HG03342 (cell line): ENCODE measurements around the gene DCDC2B.

ENCODE experiments used
- ATAC-seq: cut with Tn5 transposase; IDR thresholded peaks from one replicate; pipeline ENCODE4 v1.9.1; 2021; ENCODE audit warnings: mild to moderate bottlenecking, moderate library complexity; ENCODE audit not compliant: unreplicated experiment

Gene DCDC2B

GRCh38 chr1:32195972-32196823, 12.7 kb upstream of the DCDC2B start:
- no peak for ATAC-seq

GRCh38 chr1:32197074-32197473, 11.8 kb upstream of the DCDC2B start:
- no peak for ATAC-seq

GRCh38 chr1:32197837-32198236, 11.1 kb upstream of the DCDC2B start:
- no peak for ATAC-seq

DNA sequence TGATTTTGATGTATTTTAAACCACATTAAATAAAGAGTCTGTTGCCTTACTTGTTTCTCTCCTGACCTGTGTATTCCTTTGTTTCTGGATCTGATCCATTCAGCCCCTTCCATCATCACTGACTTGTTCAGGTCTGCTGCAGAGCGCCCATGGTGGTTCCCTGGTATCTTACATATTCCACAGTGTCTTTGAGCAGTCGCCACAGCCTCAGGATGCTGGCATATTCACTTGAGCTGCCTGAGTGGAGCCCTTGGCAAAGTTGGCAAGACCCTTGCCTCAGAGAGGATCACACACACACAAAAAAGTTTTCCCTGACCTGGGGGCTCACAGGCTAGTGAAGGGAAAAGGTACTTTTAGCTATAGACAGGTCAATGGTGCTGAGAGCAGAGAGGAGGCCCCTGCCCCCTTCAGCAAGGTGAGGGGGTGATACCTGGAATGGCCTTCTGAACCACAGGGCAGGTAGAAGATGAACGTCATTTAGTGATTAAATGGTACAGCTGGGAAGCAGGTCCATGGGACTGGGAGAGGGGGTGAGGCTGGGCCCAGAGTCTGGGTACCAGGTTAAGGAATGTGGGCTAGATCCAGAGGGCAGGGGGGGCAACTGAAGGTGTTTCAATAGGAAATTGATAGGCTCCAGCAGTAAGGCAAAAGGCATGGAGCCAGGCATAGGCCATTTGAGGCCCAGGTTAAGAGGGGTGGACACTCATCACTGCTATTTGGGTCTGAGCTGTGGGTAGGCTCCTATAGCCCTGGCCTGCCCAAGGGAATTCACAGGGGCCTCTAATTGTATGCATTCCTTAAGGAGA, 10.4 kb upstream of the DCDC2B start:
- ATAC-seq: no peak

DNA sequence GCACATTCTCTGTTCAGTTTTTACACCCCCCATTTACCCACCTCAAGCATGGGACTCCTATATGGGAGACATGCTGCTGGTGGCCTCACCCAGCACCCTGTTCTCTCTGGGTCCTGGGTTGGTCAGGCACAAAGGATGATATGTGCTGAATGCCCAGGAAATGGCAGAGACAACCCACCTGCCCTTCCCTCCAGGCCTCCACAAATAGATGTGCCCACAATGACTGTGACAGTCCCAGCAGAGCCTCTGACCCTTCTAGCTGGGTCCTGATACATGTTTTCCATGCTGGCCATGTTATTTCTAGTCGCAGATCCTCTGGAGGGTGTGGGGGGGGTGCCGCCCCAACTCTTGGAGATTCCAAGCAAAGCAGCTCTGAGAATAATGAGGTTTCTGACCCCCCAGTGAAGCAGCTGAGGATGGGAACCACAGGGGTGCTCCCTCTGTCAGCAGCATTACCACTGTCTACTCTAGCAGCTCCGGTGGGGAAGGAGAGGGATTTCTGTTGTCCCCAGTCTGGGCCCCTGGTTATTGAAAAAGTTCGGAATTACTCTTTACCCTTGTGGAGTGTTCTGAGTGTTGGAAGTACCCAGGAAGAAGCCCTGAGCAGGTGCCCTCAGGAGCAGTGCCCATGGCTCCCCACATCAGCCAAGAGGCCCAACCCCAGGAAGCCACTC, 9.7 kb upstream of the DCDC2B start:
- no peak for ATAC-seq

DNA sequence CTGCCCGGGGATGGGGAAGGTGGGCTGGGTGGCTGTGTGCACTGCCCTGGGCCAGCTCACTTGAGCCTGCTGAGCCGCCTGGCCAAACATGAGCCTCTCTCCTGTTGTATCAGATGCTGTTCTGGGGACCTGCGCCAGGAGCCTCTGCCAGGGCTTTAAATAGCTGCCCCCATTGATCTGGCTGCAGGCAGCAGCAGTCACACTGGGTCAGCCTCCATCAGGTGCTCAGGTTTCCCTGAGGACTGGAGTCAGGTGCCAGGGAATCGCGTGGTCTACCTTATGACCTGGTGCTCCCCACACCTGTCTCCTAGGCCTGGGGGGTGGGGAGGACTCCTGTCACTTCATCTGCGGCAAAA, 9.2 kb upstream of the DCDC2B start:
- no peak for ATAC-seq

GRCh38 chr1:32200226-32201010, 8.5 kb upstream of the DCDC2B start, which contains the start of gene CCDC28B:
TSS of gene CCDC28B (plus strand) at chr1:32200595. CDS start at chr1:32201936, 1,341 bp downstream.
- no peak for ATAC-seq

GRCh38 chr1:32201011-32201855, 7.7 kb upstream of the DCDC2B start:
- peak; percentile 33 for ATAC-seq

GRCh38 chr1:32204943-32205361, 3.9 kb upstream of the DCDC2B start:
- ATAC-seq: no peak

GRCh38 chr1:32205401-32206370, 3.2 kb upstream of the DCDC2B start, which contains the start of gene IQCC:
TSS of gene IQCC (plus strand) at chr1:32205671. CDS start at chr1:32205682, 11 bp downstream.
- peak; percentile 59 for ATAC-seq

DNA sequence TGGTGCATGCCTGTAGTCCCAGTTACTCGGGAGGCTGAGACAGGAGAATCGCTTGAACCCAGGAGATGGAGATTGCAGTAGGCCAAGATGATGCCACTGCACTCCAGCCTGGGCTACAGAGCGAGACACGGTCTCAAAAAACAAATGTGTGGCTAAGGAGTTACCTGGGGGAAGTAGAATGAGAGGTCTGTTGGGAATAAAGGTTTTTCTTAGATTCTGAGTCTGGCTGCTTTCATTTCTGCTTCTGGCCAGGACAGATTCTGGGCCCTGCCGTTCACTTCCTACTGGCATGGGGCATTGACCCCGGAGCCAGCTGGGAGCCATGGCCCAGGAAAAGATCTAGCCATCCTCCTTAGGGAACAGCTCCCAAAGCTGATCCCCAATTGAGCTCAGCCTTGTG, 420 bp upstream of the DCDC2B start:
- no peak for ATAC-seq

GRCh38 chr1:32215629-32216480, 7.0 kb downstream of the DCDC2B start:
- ATAC-seq: no peak

- no peak for ATAC-seq
Measured at GRCh38 chr1:32216566-32216965, 7.7 kb downstream of the DCDC2B start.

DNA sequence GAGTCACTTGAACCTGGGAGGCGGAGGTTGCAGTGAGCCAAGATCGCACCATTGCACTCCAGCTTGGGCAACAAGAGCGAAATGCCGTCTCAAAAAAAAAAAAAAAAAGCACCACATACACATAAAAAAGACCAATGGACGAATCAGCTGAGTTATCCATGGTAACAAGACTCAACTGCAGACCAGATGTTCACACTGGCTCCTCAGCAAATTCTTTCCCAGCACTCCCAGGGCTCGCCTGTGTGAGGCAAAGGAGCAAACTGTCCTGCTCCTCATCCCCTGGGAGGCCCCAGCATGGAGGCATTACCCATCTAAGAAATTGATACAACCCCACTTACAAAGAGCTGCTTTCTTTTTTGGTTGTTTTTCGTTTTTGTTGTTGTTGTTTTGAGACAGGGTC, 10.1 kb downstream of the DCDC2B start:
- ATAC-seq: no peak

GRCh38 chr1:32220746-32221580, 12.1 kb downstream of the DCDC2B start:
- no peak for ATAC-seq

- peak; percentile 10 for ATAC-seq
Measured at GRCh38 chr1:32221581-32221979, 12.7 kb downstream of the DCDC2B start.
